ENCODE measurements around the gene PCDHGA5.

DNA sequence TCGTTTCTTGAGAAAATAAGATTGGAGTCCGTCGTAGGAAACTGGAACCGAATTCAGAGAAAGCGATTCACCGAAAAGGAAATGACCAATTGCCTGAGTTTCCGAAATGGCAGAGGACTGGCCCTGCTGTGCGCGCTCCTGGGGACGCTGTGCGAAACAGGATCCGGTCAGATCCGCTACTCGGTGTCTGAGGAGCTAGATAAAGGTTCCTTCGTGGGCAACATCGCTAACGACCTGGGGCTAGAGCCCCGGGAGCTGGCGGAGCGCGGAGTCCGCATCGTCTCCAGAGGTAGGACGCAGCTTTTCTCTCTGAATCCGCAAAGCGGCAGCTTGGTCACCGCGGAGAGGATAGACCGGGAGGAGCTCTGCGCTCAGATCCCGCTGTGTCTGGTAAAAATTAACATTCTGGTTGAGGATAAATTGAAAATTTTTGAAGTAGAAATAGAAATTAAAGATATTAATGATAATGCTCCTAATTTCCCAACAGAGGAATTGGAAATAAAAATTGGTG lies 20.0 kb upstream of the PCDHGA5 start:
- TF ChIP-seq, protein P1, sequence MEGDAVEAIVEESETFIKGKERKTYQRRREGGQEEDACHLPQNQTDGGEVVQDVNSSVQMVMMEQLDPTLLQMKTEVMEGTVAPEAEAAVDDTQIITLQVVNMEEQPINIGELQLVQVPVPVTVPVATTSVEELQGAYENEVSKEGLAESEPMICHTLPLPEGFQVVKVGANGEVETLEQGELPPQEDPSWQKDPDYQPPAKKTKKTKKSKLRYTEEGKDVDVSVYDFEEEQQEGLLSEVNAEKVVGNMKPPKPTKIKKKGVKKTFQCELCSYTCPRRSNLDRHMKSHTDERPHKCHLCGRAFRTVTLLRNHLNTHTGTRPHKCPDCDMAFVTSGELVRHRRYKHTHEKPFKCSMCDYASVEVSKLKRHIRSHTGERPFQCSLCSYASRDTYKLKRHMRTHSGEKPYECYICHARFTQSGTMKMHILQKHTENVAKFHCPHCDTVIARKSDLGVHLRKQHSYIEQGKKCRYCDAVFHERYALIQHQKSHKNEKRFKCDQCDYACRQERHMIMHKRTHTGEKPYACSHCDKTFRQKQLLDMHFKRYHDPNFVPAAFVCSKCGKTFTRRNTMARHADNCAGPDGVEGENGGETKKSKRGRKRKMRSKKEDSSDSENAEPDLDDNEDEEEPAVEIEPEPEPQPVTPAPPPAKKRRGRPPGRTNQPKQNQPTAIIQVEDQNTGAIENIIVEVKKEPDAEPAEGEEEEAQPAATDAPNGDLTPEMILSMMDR (IDR thresholded peaks at IDR 0.05) = no peak
- no peak for TF ChIP-seq POLR2AphosphoS5 (IDR thresholded peaks at IDR 0.05)

All from transverse colon (tissue), 4 donors.